Measurements from ENCODE around the gene LYST. TPM values are rescaled to one million over a fixed set of nuclear protein-coding genes. Genes with fewer than 3 reads are reported as not detected.

Gene LYST
- total and polyA plus RNA-seq, 2 of the 8 experiments (the other 6 are each of a cell fraction or from before 2014, with no cell fraction given), result 0.29 to 0.58 TPM

DNA sequence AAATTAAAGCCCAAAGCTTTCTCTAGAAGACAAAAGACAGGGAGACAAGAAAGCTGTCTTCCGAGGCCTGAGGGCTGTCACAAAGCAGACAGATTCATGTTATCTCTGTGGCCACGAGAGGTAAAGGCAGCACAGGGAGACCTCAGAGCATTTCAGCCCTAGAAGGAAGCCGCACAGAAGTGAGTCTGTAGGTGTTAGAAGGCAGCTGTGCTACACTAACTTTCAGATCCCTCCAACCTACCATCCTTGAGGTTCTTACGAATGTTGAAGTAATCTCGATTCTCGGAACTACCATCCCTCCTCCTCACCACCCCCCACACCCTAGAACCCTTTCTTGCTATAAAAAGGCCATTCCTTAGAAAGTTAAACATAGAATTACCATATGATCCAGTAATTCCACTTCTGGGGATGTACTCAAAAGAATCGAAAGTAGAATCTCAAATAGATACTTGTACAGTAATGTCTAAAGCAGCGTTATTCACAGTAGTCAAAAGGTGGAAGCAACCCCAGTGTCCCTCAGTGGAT is 21.5 kb upstream of the LYST start:
- Histone ChIP-seq H3K36me3 (ENCODE audit: control insufficient read depth in 2 of 4, insufficient read depth in 4 of 4, low read length in 3 of 4) (no peaks in the 10 kb centered on the region), H3K9me3 (ENCODE audit: insufficient read depth in 2 of 2, low read depth in 1 of 2, low read length in 1 of 2) (no peaks in the 10 kb centered on the region), H2BK5ac (ENCODE audit: low read depth, low read length) (no peak overlapping the region), H3K18ac (ENCODE audit: extremely low read depth, low read length) (no peak overlapping the region), H4K20me1 (replicated peaks in 1 of 2; ENCODE audit: control insufficient read depth in 1 of 2, insufficient read depth in 2 of 2, low read length in 2 of 2) (no peaks in the 10 kb centered on the region), H3K4ac (replicated peaks; ENCODE audit: insufficient read length, low read depth, low read length) (no peak overlapping the region), H3K23ac (ENCODE audit: insufficient read length) (no peak overlapping the region), H2BK15ac (ENCODE audit: low read length) (no peak overlapping the region), H3K23me2 (ENCODE audit: low read depth, low read length) (no peaks in the 10 kb centered on the region), H2BK12ac (ENCODE audit: low read depth, low read length) (no peak overlapping the region), H3K4me3 (ENCODE audit: extremely low read depth in 1 of 4, insufficient read depth in 2 of 4, low read depth in 3 of 4, low read length in 4 of 4) (no peak overlapping the region), H3K56ac (replicated peaks; ENCODE audit: insufficient read length, low read depth, low read length) (no peak overlapping the region), H3K27me3 (replicated peaks in 1 of 4; ENCODE audit: control insufficient read depth in 3 of 4, extremely low read depth in 1 of 4, insufficient read depth in 3 of 4, low read length in 3 of 4) (no peaks in the 10 kb centered on the region), H4K8ac (ENCODE audit: extremely low read depth, insufficient read depth, low read length) (no peak overlapping the region), H2BK120ac (replicated peaks; ENCODE audit: low read depth, low read length) (no peak overlapping the region), H2AK5ac (ENCODE audit: low read depth, low read length) (no peak overlapping the region), H3K9ac (replicated peaks in 1 of 4; ENCODE audit: extremely low read depth in 1 of 4, low read depth in 3 of 4, low read length in 3 of 4) (no peak overlapping the region), H3K27ac (ENCODE audit: low read depth, low read length) (no peak overlapping the region), H3K4me2 (ENCODE audit: insufficient read depth in 1 of 2, low read depth in 2 of 2, low read length in 2 of 2) (no peak overlapping the region), H2BK20ac (ENCODE audit: low read length) (no peak overlapping the region), H3K79me2 (ENCODE audit: control insufficient read depth in 1 of 2, insufficient read depth in 2 of 2, low read length in 2 of 2) (no peaks in the 10 kb centered on the region), H4K91ac (replicated peaks; ENCODE audit: insufficient read length, low read length) (no peak overlapping the region), H3K79me1 (ENCODE audit: low read depth, low read length) (no peaks in the 10 kb centered on the region; the same call in 1 of the 2 replicates), H2AFZ (ENCODE audit: low read length) (no peak overlapping the region; the same call in 1 of the 2 replicates), H3K4me1 (replicated peaks in 1 of 4; ENCODE audit: control insufficient read depth in 3 of 4, insufficient read depth in 4 of 4, low read length in 3 of 4) (no peaks in the 10 kb centered on the region), H3K14ac (ENCODE audit: insufficient read length) (no peak overlapping the region), H4K5ac (ENCODE audit: insufficient read length, low read depth, low read length) (no peak overlapping the region)
- FAIRE-seq (no peak), DNase-seq (ENCODE audit: low read depth in 1 of 2, low spot score in 2 of 2) (no peak)
- ChIA-PET POLR2A (ENCODE audit: partially characterized antibody) (no interaction called here), CTCF (ENCODE audit: partially characterized antibody) (interaction anchor here (0.7 kb wide), 1 partner anchor 819 kb away, joined by 4 read pairs; no protein-coding TSS in a partner anchor)
- WGBS, 2 experiments (ENCODE audit: extremely low coverage in 1 of 2, insufficient coverage in 1 of 2, insufficient read length in 1 of 2, insufficient replicate concordance in 2 of 2, low coverage in 1 of 2, low lambda C conversion rate in 2 of 2, missing lambda C conversion rate in 1 of 2), result 91% methylated on average over 8 of the region's 8 CpGs; no CpG with 5 or more reads in 1 of the 2 experiments
- no peak for TF ChIP-seq CBX8 (IDR thresholded peaks at IDR 0.05; ENCODE audit: borderline replicate concordance, low read depth, low read length)
- TF ChIP-seq POU5F1 (IDR thresholded peaks at IDR 0.05; ENCODE audit: low read depth, low read length), result no peak
- no peak for TF ChIP-seq SIX5 (IDR thresholded peaks at IDR 0.05; ENCODE audit: low read depth, low read length)

Data from H1 (cell line).